Cerebellar nuclear complex (tissue), 1 donor: ENCODE results near the gene NOTCH3.

Experiments
- DNase-seq, 2 experiments: peaks; one replicate each; lab custom pipeline; 2025; lab: John Stamatoyannopoulos, UW

The NOTCH3 gene

DNA sequence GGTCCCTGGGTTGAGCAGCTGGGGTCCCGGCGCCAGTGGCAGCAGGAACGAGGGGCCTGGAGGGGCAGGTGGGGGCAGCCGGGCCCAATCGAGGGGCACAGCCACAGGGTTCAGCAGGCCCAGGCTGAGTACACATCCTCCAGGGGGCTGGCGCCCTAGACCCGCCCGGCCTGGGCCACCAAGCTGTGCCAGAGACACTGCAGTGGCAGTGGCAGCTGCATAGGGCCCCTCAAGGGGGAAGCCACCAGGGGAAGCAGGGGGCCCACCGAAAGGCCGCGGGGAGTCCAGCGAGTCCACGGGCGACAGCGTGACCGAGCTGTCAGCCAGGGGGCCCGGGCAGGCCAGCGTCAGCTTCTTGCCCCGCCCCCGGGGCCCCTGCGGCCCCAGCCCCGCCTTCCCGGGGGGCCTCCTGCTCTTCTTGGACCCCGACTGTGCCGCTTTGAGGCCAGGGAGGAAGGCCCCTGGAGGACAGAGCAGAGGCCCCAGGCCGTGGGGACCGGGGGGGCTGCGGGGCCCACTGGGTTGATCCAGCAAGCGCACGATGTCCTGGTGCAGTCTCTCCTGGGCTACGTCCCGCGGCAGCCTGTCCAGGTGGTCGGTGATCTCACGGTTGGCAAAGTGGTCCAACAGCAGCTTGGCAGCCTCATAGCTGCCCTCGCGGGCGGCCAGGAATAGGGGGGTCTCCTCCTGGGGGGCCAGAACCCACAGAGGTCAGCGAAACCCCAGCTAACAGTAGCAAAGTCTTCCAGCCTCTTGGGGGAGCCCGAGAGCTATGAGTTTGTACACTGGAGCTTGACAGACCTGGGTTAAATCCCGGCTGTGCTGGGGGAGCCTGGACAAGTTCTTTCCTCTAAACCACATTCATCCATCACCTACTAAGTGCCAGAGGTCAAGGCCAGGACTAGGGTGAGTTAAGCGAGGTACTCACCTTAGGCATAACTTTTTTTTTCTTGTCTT, 39.5 kb downstream of the NOTCH3 start:
- DNase-seq, result no peak

DNA sequence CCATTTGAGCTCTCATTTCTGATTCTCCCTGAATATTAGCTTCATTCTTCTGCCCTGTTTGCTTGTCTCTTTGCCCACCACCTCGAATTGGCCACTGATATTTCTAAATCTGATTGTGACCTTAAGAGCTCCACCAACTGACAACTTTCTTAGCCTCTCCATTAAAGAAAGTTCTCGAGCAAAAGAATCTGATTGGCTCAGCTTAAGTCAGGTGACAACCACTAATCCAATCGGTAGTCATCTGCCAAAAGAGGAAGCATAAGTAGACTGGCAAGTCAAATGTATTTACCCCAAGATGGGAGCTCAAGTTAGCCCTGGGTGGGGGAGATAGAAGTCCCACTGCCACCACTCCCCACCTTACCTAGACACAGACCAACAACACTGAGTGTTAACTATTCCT, 41.5 kb downstream of the NOTCH3 start:
- no peak for DNase-seq

DNA sequence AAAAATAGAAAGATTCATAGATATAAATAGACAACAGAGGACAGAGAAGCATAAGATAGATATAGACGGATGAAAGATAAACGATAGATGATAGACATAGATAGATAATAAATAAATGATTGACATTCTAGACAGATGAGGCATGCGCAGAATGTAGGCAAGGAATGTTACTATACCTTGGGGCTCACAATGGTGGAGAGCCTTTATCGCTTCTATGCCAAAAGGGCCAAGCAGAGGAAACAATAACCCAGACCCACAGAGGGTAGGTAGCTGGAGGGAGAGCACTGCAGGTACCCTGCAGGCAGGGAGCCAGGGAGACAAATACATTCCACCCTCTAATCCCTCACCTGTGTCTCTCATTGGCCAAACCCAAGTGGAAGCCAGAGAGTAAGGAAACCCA, 44.4 kb downstream of the NOTCH3 start:
- no peak for DNase-seq

DNA sequence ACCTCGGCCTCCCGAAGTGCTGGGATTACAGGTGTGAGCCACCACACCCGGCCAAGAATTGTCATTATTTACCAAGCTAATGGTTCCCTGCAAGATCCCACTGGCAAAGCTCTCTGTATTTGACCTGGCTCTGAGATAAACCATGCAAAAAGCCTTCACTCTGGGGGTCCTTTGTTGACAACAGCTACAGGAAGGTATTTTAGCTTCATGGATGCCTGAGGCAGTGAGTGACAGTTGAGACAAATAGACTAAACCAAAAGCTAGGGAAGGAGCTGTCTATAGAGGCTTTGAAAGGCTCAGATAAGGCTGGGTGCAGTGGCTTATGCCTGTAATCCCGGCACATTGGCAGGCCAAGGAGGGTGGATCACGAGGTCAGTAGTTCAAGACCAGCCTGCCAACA, 45.5 kb downstream of the NOTCH3 start:
- no peak for DNase-seq

DNA sequence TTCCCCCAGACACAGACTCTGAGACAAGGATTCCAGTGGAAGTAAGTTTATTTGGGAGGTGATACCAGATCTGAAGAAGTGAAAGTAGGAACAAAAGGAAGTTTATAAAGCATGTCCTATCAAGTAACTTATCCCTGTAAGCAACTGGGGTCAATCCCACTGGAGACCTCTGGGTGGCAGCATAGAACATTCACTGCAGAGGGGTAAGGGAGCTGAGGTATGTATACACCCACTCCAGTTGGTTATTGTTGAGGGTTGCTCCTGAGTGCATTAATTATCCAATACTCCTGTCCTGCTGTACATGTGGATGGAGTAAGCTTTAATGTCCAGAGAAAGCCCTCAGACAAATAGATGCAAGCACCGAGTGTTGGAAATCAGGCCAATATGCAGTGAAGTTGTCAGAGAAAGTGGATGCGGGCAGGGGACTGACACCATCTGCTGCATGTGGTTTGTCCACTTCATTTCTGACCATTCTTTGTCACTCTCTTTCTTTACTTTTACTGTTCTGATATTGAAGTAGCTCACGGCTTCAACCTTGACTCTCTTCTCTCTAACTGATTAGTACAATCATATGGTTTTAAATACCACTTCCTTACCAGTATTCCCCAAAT, 46.7 kb downstream of the NOTCH3 start:
- no peak for DNase-seq

DNA sequence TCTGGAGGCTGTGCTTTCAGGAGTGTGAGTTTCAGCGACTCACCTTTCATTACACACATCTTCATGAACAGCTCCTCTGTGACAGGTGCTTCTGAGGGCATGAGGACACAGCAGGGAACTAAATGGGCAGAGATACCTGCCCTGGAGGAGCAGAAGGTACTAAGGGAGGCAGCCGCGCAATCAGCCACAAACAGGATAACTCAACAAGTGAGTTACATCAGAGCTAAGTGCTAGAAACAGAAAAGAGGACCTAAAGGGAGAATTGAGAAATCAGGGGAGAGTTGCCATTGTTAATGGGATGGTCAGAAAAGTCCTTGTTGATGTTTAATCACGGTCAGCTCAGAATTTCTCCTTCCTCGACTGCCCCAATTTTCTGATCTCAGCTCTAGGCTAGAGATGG, 51.1 kb downstream of the NOTCH3 start:
- DNase-seq, result no peak

DNA sequence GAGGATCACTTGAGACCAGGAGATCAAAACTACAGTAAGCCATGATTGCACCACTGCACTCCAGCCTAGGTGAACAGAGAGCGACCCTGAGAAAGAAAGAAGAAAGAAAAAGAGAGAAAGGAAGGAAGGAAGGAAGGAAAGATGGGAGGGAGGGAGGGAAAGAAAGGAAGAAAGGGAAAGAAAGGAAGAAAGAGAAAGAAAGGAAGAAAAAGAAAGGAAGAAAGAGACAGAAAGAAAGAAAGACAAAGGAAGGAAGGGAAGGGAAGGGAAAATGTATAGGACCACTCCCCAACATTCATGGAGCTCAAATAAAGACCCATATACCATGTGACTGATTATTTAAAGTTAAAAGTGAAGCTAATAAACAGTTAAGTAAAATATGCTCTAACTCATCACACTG, 53.7 kb downstream of the NOTCH3 start:
- DNase-seq, result no peak

DNA sequence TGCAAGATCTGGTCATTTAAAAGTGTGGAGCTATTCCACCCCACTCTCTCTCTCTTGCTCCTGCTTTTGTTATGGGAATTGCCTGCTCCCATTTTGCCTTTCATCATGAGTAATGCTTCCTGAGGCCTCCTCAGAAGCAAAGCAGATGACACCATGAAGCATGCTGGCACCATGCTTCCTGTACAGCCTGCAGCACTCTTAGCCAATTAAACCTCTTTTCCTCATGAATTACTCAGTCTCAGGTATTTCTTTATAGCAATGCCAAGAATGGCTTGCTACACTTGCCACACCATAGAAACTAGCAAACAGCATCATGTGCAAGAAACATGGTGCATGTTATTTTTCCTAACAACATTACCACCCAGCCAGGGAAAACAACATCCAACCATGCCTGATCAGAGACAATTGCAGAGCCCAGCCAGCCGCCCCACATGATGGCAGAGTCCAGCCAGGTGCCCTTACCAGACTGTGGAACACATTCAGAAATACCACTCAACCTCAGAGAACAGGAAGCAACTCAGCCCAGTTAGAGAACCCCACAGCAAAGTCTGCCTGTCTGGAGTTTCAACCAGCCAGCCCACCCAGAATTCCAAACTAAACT, 56.6 kb downstream of the NOTCH3 start:
- DNase-seq, result no peak

DNA sequence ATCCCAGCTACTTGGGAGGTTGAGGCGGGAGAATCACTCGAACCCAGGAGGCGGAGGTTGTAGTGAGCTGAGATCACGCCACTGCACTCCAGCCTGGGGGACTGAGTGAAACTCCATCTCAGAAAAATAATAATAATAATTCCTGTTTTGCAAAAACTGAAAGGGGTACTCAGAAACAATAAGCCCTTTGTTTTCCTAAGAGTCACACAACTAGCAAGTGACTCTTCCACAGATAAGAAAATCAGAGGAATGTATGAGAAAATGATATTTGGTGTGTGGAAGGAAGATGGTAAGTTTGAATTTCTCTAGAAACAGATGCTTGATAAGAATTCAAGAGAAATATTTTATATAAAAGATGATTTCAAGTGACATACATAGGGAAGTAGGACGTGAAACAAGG, 58.5 kb downstream of the NOTCH3 start:
- no peak for DNase-seq

DNA sequence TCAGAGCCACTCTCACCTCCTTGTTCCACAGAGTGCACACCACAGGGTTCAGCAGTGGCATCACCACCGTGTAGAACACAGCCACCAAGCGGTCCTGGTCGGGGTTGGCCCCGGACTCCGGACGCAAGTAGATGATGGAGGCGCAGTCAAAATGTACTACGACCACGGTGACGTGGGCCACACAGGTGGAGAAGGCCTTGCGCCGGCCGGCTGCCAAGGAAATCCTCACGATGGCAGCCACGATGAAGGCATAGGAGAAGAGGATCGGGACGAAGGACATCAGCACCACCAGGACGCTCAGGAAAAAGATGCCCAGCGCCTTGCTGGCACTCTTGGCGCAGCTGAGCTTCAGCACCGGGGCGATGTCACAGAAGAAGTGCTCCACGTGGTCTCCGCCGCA, 59.7 kb downstream of the NOTCH3 start:
- DNase-seq, result no peak

DNA sequence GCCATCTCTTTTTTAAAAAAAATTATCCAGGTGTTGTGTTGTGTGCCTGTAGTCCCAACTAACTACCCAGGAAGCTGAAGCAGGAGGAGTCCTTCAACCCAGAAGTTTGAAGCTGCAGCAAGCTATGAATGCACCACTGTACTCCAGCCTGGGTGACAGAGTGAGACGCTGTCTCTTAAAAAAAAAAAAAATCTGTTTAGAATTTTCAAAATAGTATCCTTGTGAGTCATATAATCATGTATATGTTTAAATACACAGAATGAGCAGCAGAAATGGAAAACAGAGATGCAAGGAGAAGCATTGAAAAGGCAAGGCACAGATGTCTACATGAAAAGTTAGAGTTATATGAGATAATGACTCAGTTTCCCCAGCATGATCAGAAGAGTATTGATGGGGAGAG, 62.4 kb downstream of the NOTCH3 start:
- DNase-seq, result no peak

DNA sequence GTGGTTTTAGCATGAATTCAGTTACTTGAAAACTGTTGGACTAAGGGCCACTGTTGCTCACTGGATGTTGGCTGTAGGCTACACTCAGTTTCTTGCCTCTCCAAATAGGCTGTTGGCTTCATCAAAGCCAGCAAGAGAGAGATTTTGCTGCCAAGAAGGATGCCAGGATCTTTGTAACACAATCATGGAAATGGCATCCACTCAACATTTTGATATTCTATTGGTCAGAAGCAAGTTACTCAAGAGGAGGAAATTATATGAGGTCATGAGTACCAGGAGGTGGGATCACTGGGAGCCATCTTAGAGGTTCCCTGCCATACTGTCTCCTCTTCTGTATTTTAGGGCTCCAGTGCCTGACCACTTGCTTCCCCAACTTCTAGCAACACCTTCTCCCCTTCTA, 63.0 kb downstream of the NOTCH3 start:
- DNase-seq, result no peak

DNA sequence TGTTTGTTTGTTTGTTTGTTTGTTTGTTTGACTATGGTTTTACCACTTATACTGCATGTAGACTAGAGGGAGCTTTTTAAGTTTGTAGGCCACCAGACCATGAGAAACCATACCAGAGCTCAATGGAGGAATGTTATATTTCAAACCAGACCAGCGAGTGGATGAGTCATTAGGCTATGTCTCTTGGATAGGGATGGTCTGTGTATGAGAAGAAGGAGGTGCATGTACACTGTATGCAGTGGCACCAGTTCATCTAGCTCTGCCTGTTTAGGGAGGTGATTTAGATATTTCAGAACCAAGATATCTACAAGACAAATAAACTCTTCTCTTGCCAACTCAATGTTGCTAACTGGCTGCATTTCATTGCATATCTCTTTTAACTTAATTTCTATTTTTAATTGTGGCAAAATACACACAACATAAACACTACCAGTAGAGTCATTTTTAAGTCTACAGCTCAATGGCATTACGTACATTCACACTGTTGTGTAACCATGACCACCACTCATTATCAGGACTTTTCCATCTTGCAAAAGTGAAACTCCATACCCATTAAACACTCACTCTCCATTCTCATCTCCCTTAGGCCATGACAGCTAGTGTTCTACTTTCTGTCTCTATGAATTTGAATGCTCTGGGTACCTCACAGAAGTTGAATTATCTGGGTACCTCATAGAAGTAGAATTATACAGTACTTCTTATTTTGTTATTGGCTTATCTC, 64.4 kb downstream of the NOTCH3 start:
- DNase-seq, result no peak

DNA sequence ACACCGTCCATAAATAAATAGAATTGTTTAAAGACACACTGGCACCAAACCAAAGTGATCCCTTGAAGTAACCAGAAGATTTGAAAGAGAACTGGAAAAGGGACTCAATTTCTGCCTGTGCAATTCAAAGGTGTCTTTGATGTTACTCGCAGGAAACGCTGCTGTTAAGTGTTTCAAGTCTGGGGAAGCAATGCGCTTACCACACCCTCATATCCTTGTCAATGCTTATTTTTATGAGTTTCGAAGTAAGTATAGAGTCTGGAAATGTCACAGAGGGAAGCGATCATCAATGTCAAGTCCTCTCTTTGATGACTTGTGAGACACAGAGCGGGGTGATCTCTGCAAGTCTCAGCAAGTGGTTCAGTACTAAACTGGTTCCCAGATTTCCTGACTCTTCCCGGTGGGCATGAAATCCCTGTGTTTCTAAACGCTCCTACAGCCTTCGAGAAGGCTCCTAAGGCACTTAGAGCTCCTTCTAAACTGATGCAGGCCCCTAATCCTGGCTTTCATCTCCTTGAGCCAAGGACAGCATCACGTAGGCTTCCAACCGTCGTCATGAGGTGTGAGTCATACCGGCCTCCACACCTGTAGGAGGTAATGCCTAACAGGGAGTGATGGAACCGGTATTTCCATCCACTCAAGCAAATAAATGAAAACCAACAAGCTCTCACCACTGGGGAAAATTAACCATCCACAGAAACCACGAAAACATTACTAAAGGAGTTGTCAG, 70.8 kb downstream of the NOTCH3 start:
- DNase-seq, result no peak

DNA sequence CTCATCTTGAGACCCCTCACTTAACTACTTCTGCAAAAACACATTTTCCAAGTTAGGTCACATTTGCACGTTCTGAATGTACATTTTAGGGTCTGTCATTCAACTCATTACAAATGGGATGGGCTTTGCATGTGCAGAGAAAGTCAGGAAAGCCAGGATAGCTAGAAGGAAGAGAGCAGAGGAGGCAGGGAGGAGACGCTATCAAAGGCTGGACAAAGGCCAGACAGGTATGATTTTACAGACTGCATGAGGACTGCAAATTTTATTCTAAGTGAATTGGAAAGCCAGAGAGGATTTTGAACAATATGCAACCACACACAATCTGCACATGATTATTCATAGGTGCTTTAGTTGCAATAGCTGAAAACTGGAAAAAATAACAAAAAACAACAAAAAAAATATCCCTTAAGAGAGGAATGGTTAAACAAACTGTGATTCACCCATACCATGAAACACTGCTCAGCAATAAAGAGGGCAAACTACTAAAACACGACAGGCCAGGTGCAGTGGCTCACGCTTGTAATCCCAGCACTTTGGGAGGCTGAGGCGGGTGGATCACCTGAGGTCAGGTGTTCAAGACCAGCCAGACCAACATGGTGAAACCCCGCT, 72.5 kb downstream of the NOTCH3 start:
- no peak for DNase-seq

DNA sequence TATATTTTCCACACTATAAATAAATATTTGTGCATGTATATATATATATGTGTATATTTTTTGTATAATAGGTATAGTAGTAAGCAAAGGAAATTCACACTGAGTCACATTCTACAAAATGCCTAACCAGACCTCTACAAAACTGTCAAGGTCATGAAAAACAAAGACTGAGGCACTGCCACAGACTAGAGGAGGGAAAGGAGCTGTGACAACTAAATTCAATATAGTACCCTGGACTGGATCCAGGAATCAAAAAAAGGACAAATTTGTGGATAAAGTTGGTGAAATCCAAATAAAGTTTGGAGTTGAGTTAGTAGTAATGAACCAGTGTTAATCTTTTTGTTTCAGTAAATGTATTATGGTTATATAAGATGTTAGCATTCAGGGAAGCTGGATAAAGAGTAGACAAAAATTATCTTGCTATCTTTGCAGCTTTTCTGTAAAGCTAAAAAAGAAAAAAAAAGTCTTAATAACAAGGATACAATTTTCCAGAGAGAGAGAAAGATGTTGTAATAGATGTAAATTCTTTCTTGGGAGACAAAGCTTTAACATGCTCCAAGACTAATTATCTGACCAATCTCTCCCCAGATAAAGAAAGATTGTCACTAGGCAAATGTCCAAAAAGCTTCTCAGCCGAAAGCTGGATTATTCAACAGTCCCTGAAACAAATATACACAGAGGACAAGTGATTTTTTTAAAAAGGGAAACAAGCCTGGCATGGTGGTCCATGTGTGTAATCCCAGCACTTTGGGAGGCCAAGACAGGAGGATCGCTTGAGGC, 74.5 kb downstream of the NOTCH3 start:
- no peak for DNase-seq

DNA sequence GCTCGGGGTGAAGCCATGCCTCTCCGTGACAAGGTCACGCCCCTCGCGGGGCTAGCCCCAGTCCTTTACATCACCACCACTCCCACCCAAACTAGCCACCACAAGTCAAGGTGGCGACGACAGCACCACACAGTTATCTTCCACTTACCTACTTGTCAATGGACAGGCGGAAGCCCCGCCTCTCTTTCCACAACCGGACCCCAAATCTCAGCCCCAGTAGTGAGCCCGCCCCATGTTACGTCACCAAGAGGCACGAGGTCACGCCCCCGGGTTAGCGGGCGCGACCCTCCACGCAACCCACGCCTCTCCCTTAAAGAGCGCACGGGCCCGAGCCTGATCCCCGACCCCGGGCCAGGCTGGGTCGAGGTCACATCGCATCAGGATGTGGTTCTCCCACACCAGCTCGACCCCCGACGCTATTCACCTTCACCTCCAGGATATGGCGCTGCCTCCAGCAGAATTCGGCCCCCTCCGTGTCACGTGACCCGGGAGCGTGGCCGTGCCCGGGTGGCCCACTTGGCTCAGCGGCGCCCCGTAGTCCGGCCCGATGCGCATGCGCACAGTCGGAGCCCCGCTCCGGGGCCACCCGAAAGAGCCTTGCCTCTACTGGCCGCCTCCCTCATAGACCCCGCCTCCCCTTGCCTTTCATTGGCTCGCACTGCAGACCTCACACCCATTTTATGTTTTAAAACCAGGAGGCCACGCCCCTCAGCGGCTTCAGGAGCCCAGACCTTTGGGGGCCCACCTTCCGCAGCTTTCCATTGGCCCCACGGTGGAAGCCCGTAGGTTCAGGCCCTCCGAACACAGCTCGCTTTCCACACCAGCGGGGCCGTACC, 75.3 kb downstream of the NOTCH3 start:
- DNase-seq, result peak; percentile 85 to 96

DNA sequence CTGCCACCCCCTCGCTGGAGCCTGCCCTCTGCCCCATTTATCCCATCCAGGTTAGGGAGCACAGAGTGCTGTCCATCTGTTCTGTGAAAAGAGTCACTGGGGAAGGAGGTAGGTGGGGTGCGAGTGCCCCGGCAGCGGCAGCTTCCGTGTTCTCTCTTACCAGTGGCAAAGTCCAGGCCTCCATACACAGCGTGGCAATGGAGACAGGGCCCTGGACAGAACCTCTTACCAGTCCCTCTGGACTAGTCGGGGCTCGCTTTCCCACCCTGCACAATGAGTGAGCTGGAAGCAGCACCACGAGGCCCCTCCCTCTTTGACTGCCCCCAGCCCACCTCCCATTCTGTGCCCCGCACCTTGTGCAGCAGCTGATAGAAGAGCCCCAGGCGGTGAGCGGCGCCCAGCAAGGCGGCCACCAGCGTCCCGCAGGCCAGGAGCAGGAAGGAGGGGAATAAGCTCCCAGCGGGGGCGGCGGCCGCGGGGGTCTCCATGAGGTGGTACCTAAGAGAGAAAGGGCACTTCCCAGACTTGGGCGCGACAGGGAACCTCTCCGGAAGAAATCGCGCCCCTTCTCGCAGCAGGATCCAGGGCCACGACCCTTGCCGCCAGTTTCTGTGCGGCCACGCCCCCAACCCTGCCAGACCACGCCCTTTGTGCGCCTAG, 76.1 kb downstream of the NOTCH3 start:
- no peak for DNase-seq

DNA sequence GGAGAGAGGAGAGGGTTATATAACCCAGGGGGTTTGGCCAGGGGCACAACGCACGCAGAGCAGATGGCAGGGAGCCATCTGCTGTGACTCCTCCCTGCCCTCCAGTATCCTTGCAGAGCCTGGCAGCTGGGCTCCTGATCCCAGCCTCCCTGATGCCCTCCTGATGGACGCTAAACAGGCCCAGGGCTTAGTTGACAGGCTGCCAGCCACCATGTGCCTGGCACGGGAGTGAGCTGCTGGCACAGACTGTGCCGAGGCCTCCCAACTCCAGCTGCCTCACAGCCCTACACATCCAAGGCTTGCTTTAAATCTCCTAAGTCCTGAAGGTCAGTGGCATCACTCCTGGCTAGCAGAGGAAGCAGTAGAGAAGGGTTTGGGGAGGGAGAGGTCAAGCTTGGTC, 76.9 kb downstream of the NOTCH3 start:
- no peak for DNase-seq
